CD1c-positive myeloid dendritic cell (primary cell): ENCODE results near the gene NIBAN1.
"Not testable (repeated sequence)": the region's sequence is repeated elsewhere in the genome, so short reads cannot be mapped to it uniquely, and the experiment has no call there.

ENCODE experiments used
- DNase-seq: peaks from one replicate; pipeline ENCODE4 v3.0.0-alpha.2; 2016; ENCODE audit errors: extremely low spot score

Gene NIBAN1

DNA sequence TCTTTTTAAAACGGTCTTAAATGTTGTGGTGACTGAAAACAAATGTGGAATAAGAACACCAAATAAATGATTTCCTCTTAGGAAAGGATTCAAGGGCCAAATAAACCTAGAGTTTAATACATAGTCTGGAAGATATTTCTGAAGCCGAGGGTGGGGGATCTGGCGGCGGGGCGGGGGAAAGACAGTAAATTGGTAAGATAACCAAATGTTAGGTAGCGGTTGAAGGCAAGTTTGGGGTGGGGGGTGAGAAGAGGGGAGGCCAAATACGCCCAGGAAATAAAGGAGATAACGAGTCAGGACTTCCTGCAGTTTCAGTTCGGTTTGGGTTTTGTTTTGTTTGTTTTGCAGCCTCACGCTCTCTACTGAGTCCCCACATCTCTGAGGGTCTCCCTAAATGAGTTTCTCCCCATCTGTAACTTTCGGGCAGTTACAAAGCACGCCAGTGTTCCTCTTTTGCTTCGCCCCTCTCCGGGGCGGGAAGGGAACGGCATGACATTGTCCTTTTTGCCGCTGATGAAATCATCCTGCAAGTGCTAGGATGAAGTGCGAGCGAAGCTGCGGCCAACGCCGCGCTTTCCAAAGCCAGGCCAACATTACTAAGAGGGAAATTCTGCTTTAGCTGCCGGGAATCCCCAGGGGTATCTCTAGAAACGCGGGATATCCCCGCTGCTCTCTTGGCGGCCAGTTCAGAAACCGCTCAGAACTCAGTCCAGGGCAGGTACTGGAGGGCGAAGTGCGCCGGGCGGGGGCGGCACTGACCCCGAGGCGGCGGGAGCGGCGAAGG is 844 bp downstream of the NIBAN1 start:
- DNase-seq, result peak; percentile 86

DNA sequence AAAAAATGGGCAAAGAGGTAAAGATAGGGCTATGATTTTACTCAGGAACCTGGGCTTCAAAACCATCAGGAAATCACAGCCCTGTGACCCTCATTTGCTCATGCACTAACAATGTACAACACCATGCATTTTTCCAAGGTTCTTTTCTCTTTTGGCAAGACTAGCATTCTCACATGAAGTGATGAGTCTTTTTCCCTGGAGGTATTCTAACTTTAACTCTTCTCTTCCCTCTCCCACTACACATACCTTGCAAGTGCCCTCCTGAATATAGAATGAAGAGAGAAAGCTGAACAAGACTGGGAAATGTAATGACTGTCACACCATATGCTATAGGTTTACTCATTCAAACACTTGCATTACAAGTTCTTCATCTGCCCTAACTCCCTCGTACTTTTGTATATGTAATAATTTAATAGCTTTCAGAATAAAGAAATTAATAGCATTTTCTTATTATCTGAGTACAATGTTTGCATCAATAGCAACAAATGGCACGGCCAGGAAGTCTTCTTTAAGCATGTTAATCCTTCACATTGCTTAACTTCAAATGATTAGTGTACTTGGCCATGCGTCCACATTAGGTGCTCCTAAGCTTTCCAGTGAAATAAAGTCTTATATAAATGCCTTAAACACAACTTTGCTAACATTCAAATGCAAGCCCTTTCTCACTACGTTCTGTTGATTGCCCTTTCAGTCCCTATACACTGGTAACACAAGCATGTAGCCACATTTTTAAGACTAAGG is 1.8 kb downstream of the NIBAN1 start:
- no peak for DNase-seq

DNA sequence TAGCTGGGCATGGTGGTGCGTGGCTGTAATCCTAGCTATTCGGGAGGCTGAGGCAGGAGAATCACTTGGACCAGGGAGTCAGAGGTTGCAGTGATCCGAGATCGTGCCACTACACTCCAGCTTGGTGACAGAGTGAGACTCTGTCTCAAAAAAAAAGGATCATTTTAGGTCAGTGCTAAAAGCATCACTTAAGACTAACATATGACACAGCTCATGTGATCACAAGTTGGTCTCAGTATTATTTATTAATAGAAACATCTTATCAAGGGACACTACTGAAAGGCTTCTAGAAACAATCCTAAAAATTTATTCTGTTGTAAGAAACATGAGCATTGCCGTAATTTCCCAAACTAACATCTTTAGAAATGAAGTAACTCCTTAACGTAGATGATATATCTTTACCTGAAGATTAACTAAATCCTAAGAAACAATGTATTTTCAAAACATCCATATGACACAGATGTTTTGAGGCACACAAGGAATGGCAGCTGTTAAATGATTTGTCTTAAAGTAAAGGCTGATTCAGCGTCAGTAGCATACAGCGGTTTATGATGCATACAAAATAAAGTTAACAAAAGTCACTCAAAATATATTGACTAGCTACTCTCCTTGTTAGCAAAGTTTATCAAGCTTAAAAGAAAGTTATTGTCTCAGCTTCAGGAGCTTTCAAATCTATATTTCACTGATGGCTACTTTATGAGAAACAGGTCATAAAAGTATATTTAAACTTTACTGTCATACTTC is 2.6 kb downstream of the NIBAN1 start:
- DNase-seq, result no peak

GRCh38 chr1:184970691-184971161 is 3.6 kb downstream of the NIBAN1 start:
- no peak for DNase-seq

DNA sequence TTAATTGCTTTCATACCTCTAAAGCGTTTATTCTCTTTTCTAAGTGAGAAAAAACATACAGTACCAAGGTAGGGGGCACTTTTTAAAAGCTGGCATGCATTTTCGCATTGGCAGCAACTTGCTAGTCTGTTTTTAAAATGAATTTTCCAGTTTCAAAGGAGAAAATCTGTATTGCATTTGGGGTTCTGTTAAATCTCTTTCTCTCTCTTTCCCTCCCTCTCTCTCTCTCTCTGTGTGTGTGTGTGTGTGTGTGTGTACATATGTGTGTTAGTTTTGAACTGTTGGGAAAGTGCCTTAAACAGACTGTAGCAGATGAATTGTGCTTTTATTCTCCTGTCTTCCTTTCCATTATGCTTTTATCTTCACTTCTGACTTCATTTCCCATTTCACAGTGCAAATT is 7.3 kb downstream of the NIBAN1 start:
- DNase-seq, result no peak

- no peak for DNase-seq
Observed at GRCh38 chr1:184965944-184966860, 8.1 kb downstream of the NIBAN1 start.

- DNase-seq, result no peak
Observed at GRCh38 chr1:184965439-184965838, 8.9 kb downstream of the NIBAN1 start.

DNA sequence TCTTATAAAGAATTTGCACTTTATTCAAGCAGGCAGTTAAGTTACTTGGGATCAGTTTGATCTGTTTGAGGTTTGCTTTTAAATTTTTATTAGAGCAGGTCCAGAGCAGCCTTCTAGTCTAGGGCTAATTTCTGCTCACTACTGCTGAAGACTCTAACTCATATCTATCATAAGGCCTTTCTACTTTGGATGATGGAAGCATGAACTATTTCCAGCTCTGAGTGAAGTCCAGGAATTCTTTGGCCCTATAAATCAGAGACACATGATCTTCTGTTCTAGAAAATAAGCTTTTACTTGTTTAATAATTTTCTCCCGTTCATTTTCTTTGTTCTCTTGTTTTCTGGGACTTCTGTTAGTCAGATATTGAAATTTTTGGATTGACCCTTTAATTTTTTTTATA is 14.7 kb downstream of the NIBAN1 start:
- DNase-seq, result no peak

- DNase-seq, result no peak
Observed at GRCh38 chr1:184958554-184959353, 15.6 kb downstream of the NIBAN1 start.

- not testable (repeated sequence) for DNase-seq
Observed at GRCh38 chr1:184957901-184958300, 16.4 kb downstream of the NIBAN1 start.

DNA sequence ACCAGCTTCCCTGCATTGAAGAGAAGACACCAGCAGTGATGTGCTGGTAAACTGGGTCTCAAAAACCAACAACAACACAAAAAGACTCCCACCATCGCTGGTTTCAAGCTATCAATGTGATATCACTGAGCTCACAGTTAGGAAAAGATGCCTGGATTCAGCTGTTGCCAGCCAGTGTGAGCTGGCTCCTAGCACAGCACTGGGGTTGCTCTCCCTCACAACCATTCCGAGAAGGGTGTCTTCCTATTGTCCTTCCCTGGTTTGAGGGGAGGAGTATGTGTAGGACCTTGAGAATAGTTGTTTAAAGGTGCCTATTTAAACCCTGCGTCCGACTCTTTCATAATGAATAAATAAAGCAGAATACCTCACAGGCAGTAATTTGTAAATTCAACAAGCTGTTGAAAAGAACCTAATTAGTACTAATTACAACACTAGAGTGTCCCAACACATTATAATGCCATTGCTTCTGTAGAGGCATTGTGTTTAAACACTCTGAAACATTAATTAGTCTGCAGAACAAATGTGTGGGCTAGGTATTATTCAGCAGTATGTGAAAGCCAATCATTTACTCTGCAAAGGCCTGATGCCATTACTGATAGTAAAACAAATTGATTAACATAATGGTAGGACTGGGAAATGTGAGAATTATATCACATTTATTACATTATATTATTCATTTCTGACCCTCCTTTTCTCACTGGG is 17.2 kb downstream of the NIBAN1 start:
- no peak for DNase-seq

DNA sequence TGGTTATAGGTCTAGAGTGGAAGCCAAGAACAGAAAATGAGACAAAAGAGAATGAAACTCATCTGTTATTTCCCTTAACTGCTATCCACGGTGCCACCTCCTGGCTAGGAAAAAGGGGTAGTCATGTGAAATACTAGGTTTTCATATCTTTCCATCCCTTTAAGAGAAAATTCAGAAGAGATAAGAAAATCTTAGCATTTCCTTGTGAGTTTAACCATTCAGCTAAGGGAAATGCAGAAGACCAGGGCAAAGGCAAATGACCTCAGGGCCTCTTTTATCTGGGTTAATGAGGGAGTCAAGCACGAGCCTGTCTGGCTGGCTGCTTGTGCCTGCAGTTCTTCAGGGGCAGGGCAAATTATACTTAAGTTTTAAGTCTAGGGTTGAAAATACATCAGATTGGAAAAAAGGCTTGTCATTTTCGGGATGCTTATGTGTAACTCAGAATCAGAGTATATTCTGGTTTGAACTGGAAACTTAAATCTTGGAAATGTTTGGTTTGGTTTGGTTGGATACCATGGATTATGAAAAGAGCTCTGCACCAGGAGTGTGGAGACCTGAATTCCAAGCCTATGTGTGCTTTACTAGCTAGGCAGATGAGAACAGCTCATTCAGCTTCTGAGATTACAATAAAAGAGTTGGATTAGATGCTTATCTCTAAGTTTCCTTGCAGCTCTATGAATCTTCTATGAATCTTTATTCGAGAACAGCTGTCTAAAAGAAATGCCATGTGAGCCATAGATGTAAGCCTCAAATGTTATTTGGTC is 19.9 kb downstream of the NIBAN1 start:
- DNase-seq, result peak; percentile 39

DNA sequence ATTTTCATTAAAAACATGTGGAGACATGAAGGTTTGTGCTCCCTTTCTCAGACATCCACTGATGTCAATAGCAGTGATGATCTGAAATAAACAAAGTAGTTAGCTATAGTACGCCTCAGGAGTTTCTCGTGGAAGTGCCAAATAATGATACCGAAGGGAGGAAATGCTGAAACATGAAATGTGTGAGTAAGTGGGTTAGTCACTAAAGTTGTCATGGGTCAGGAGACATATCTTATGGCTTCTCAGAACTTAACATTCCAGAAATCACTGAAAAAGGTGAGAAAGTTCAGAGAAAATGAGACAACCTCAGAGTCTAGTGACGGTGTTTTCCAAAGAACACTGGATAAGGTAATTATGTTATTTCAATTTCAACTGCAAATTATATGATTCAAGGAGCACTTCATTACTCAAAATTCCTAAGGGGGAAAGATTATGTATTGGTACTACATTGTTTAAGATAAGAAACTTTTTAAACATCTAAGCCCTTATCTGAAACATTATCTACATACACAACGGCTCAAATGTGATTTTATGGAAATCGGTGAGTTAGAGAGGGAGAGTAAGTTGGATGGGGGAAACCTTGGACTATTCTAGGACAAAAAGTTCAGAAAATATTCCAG is 20.6 kb downstream of the NIBAN1 start:
- DNase-seq, result peak; percentile 59

GRCh38 chr1:184952428-184952827 is 21.9 kb downstream of the NIBAN1 start:
- DNase-seq, result no peak

DNA sequence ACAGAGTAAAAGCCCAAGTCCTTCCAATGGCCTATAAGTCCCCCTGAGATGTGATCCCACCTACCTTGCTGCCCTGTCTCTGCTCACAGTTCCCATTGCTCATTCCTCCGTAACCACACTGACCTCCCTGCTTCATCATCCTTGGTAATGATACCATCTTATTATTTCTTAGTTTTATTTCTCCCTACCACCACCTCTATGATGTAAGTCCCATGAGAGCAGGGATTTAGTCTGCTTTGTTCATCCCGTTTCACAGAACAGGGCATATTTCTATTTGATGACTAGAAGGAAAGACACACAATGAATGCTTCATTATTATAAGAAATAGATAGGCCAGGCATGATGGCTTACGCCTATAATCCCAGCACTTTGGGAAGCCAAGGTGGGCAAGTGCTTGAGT is 22.5 kb downstream of the NIBAN1 start:
- DNase-seq, result no peak

DNA sequence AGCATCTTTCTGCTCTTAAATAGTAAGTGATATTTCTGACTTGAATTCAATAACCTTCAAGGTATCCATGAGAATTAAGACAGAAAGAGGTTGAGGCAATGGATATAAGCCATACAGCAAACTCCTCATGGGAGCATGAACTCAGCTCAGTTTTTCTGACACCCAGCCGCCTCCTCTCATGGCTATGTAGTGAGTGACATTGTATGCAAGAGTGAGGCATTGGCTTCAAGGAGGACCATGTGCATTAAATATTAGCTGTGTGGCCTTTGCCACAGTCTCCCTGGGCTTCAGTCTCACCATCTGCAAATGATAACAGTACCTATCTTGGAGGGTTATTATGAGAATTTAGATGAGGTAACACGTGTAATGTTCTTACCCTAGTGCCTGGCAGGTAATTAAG is 23.4 kb downstream of the NIBAN1 start:
- no peak for DNase-seq

DNA sequence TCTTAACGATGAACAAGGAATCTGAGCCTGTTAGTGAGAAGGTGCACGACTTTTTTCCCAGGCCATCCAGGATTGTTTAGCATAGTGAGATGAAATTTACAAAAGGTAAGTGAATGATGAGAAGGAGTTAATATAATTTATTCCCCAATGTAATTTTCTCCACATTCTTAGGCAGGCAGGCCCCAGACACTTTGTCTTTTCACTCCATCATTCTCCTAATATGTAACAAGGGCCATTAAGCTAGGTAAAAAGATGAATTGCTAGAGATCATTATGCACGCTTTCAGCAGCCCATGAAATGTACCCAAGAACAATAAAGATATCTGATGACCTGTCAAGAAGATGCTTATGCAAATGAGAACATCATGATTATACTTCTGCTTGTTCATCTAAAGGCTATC is 24.1 kb downstream of the NIBAN1 start:
- DNase-seq, result no peak

GRCh38 chr1:184947497-184948256 is 26.6 kb downstream of the NIBAN1 start:
- DNase-seq, result peak; percentile 42
